ENCODE measurements around the gene PLXNA4. TPM values are rescaled to one million over a fixed set of nuclear protein-coding genes. Genes with fewer than 3 reads are reported as not detected.

Gene PLXNA4
- total RNA-seq, 1 donor from 2014 or later = 3.5 TPM

DNA sequence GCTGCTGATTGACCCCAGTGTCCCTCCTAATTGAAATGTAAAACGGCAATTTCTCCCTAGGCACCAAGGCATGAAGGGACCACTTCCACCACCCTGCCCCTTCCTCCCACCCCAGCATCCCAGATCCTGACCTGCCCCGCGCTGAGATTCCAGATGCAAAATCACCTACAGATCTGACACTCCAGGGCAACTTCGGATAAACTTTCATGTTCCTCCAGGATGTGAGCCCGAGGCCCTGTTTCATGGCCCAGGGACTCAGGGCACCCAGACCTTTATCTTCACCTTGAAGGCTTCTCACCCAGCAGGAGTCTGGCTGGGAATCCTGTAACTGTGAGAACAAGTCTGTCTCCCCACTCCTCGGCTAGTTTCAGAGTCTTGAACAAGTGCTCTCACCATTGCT, 361.8 kb downstream of the PLXNA4 start:
- DNase-seq (ENCODE audit: low spot score) = no peak
- no peak overlapping the region for H3K4me3 Mint-ChIP-seq (ENCODE audit: unreplicated experiment)
- no peaks in the 10 kb centered on the region for H3K9me3 Mint-ChIP-seq (ENCODE audit: unreplicated experiment)
- H3K4me1 Mint-ChIP-seq (ENCODE audit: unreplicated experiment) = no peaks in the 10 kb centered on the region
- no peak for TF ChIP-seq CTCF (IDR thresholded peaks at IDR 0.05; ENCODE audit: unreplicated experiment)
- H3K27ac Mint-ChIP-seq (ENCODE audit: unreplicated experiment) = no peak overlapping the region
- H3K27me3 Mint-ChIP-seq (ENCODE audit: unreplicated experiment) = peaks cover 2% of the 10 kb centered on the region
- no peaks in the 10 kb centered on the region for H3K36me3 Mint-ChIP-seq (ENCODE audit: low read depth, unreplicated experiment)

DNA sequence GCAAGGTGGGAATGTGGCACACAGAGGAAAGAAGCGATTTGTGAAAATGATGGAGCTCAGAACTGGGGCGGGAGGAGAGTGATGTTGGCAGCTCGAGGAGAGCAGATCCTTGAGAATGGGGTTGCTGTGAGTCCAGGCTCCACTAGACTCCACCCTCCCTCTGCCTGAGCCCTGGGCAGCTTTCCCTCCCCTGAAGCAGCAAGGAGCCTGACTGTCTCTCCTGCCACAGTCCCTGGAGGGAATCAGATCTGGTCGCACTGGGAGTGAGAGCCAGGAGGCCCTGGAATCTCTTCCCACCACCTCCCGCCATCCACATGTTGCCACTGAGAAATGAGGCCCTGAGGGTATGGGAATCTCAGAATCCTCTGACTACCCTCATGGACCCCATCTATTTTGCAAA, 362.7 kb downstream of the PLXNA4 start:
- Mint-ChIP-seq H3K4me3 (ENCODE audit: unreplicated experiment) (no peak overlapping the region), H3K27me3 (ENCODE audit: unreplicated experiment) (peaks cover 2% of the 10 kb centered on the region), H3K9me3 (ENCODE audit: unreplicated experiment) (no peaks in the 10 kb centered on the region), H3K4me1 (ENCODE audit: unreplicated experiment) (no peaks in the 10 kb centered on the region), H3K36me3 (ENCODE audit: low read depth, unreplicated experiment) (no peaks in the 10 kb centered on the region), H3K27ac (ENCODE audit: unreplicated experiment) (no peak overlapping the region)
- no peak for TF ChIP-seq CTCF (IDR thresholded peaks at IDR 0.05; ENCODE audit: unreplicated experiment)
- DNase-seq (ENCODE audit: low spot score) = no peak

- no peak for DNase-seq (ENCODE audit: low spot score)
- Mint-ChIP-seq H3K4me3 (ENCODE audit: unreplicated experiment) (no peak overlapping the region), H3K9me3 (ENCODE audit: unreplicated experiment) (no peaks in the 10 kb centered on the region), H3K4me1 (ENCODE audit: unreplicated experiment) (no peaks in the 10 kb centered on the region), H3K27ac (ENCODE audit: unreplicated experiment) (no peak overlapping the region), H3K27me3 (ENCODE audit: unreplicated experiment) (peaks cover 2% of the 10 kb centered on the region), H3K36me3 (ENCODE audit: low read depth, unreplicated experiment) (peaks cover 4% of the 10 kb centered on the region)
- TF ChIP-seq CTCF (IDR thresholded peaks at IDR 0.05; ENCODE audit: unreplicated experiment) = no peak
These were observed 364.3 kb downstream of the PLXNA4 start for GRCh38 chr7:132211971-132212370.

DNA sequence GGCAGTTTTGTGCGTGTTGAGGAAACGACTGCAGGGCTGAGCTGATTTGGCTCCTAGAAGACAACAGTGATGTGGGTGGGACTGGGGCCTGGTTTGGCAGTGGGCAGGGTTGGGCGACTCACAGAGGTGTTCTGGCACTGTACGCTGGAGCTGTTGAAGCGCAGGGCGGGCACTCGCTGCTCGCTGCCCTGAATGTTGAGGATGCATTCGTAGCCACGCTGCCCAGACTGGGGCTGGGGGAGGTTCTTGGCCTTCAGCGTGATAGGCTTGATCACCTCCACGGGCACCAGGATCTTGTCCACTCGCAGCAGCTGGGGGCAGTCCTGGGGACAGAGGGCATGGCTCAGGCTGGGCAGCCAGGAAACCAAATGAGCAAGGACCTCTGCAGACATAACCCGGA, 365.4 kb downstream of the PLXNA4 start:
- H3K4me3 Mint-ChIP-seq (ENCODE audit: unreplicated experiment) = no peak overlapping the region
- DNase-seq (ENCODE audit: low spot score) = no peak
- H3K4me1 Mint-ChIP-seq (ENCODE audit: unreplicated experiment) = no peaks in the 10 kb centered on the region
- H3K27me3 Mint-ChIP-seq (ENCODE audit: unreplicated experiment) = peaks cover 2% of the 10 kb centered on the region
- no peak for TF ChIP-seq CTCF (IDR thresholded peaks at IDR 0.05; ENCODE audit: unreplicated experiment)
- peaks cover 4% of the 10 kb centered on the region for H3K36me3 Mint-ChIP-seq (ENCODE audit: low read depth, unreplicated experiment)
- H3K27ac Mint-ChIP-seq (ENCODE audit: unreplicated experiment) = no peak overlapping the region
- H3K9me3 Mint-ChIP-seq (ENCODE audit: unreplicated experiment) = no peaks in the 10 kb centered on the region

GRCh38 chr7:132207782-132208181, 368.5 kb downstream of the PLXNA4 start:
- no peak for TF ChIP-seq CTCF (IDR thresholded peaks at IDR 0.05; ENCODE audit: unreplicated experiment)
- Mint-ChIP-seq H3K27me3 (ENCODE audit: unreplicated experiment) (peaks cover 4% of the 10 kb centered on the region), H3K4me3 (ENCODE audit: unreplicated experiment) (no peak overlapping the region), H3K27ac (ENCODE audit: unreplicated experiment) (no peak overlapping the region), H3K9me3 (ENCODE audit: unreplicated experiment) (no peaks in the 10 kb centered on the region), H3K4me1 (ENCODE audit: unreplicated experiment) (peaks cover 7% of the 10 kb centered on the region), H3K36me3 (ENCODE audit: low read depth, unreplicated experiment) (peaks cover 7% of the 10 kb centered on the region)
- DNase-seq (ENCODE audit: low spot score) = no peak

Measured in endothelial cell (in vitro differentiated cells).